NCI-H128 (cell line): ENCODE data around the gene ALK.

ENCODE experiments used
- DNase-seq: peaks from one replicate; lab custom pipeline; 2025; ENCODE audit not compliant: unreplicated experiment; lab: John Stamatoyannopoulos, UW

ALK gene

GRCh38 chr2:29910465-29910864 lies 10.9 kb downstream of the ALK start:
- DNase-seq: no peak

- no peak for DNase-seq
These were observed 19.0 kb downstream of the ALK start for GRCh38 chr2:29902356-29902755.

- no peak for DNase-seq
These were observed 20.3 kb downstream of the ALK start for GRCh38 chr2:29900971-29901633.

GRCh38 chr2:29898999-29899398 lies 22.4 kb downstream of the ALK start:
- DNase-seq: no peak

- no peak for DNase-seq
These were observed 26.4 kb downstream of the ALK start for GRCh38 chr2:29894822-29895614.

- no peak for DNase-seq
These were observed 28.7 kb downstream of the ALK start for GRCh38 chr2:29892585-29893259.

- no peak for DNase-seq
These were observed 40.2 kb downstream of the ALK start for GRCh38 chr2:29881089-29881730.

- no peak for DNase-seq
These were observed 41.3 kb downstream of the ALK start for GRCh38 chr2:29880084-29880483.

- DNase-seq: no peak
These were observed 41.9 kb downstream of the ALK start for GRCh38 chr2:29879456-29879855.

GRCh38 chr2:29878898-29879297 lies 42.5 kb downstream of the ALK start:
- no peak for DNase-seq

- no peak for DNase-seq
These were observed 45.0 kb downstream of the ALK start for GRCh38 chr2:29876374-29876773.

- no peak for DNase-seq
These were observed 46.6 kb downstream of the ALK start for GRCh38 chr2:29874745-29875144.

- DNase-seq: no peak
These were observed 48.5 kb downstream of the ALK start for GRCh38 chr2:29872870-29873269.

- no peak for DNase-seq
These were observed 49.8 kb downstream of the ALK start for GRCh38 chr2:29871541-29871940.

GRCh38 chr2:29865512-29865911 lies 55.9 kb downstream of the ALK start:
- no peak for DNase-seq

GRCh38 chr2:29864988-29865387 lies 56.4 kb downstream of the ALK start:
- DNase-seq: no peak

- no peak for DNase-seq
These were observed 65.3 kb downstream of the ALK start for GRCh38 chr2:29855924-29856639.

- no peak for DNase-seq
These were observed 70.6 kb downstream of the ALK start for GRCh38 chr2:29850794-29851193.

GRCh38 chr2:29848566-29849310 lies 72.6 kb downstream of the ALK start:
- DNase-seq: no peak

GRCh38 chr2:29847886-29848285 lies 73.5 kb downstream of the ALK start:
- no peak for DNase-seq
